Endothelial cell of umbilical vein (primary cell): ENCODE results near the gene TTYH3. TPM values are rescaled to one million over a fixed set of nuclear protein-coding genes. Genes with fewer than 3 reads are reported as not detected.

ENCODE experiments used
- BruUV-seq: library from RNA; stranded (reverse); fragments of 400-500 nt; replicated peaks from 2 replicates; lab custom pipeline; 2021; lab: Mats Ljungman, UMichigan
- CTCF ChIA-PET: fragments of 300-600, 350-600 bp; sonication (Branson Sonifier 250); formaldehyde crosslinking; loops from one replicate; lab custom pipeline; 2021; ENCODE audit warnings: antibody characterized with exemption, inconsistent platforms; lab: Charles Lee
- POLR2A ChIA-PET: fragments of 300-600, 350-600 bp; sonication (Branson Sonifier 250); formaldehyde crosslinking; loops from one replicate; lab custom pipeline; 2021; ENCODE audit warnings: antibody characterized with exemption, inconsistent platforms; lab: Charles Lee
- DNase-seq: peaks from one replicate; pipeline ENCODE4 v3.0.0-alpha.2; 2011; ENCODE audit warnings: low read depth, low spot score
- FAIRE-seq: peaks from 2 replicates; lab custom pipeline; 2011; peaks lifted over from hg19 to GRCh38; lab: Jason Lieb, UNC
- H2AFZ ChIP-seq: 2 replicates; pipeline ENCODE4 v1.6.0; 2012; ENCODE audit warnings: low read depth, low read length, control low read depth, inconsistent platforms
- H3K27ac ChIP-seq: 2 replicates; pipeline ENCODE4 v1.5.1; 2011; ENCODE audit warnings: low read depth, mild to moderate bottlenecking, control low read depth, low read length, moderate library complexity; ENCODE audit not compliant: insufficient read depth
- H3K27me3 ChIP-seq, 2 experiments: 2 replicates each; pipeline versions ENCODE4 v1.6.0 to v1.6.1; 2011; ENCODE audit warnings: low read length in 2 of 2, mixed read lengths in 1 of 2; ENCODE audit not compliant: control insufficient read depth in 2 of 2, insufficient read depth in 2 of 2
- H3K36me3 ChIP-seq, 2 experiments: 2 replicates in 1 of 2; 3 replicates in 1 of 2; pipeline ENCODE4 v1.5.1; 2011; ENCODE audit warnings: low read length in 2 of 2, mild to moderate bottlenecking in 1 of 2, moderate library complexity in 1 of 2; ENCODE audit not compliant: control insufficient read depth in 2 of 2, insufficient read depth in 2 of 2; ENCODE audit errors: extremely low read depth in 1 of 2
- H3K4me1 ChIP-seq: 3 replicates; pipeline ENCODE4 v1.5.1; 2011; ENCODE audit warnings: mild to moderate bottlenecking, low read length; ENCODE audit not compliant: control insufficient read depth, insufficient read depth; ENCODE audit errors: extremely low read depth
- H3K4me2 ChIP-seq: 2 replicates; pipeline ENCODE4 v1.6.1; 2011; ENCODE audit warnings: low read length, control low read depth, mixed read lengths; ENCODE audit not compliant: insufficient read depth
- H3K4me3 ChIP-seq, 3 experiments: fragments of 200-600 bp in 1 of 3; sonication (generic), shearing (Covaris generic) in 1 of 3; replicated peaks in 1 of 3; 2 replicates each; pipeline ENCODE4 v1.5.1; 2011 to 2016; ENCODE audit warnings: control low read depth in 3 of 3, low read length in 3 of 3, mild to moderate bottlenecking in 2 of 3, inconsistent platforms in 1 of 3, low read depth in 1 of 3, moderate library complexity in 1 of 3; ENCODE audit not compliant: insufficient read depth in 1 of 3
- H3K79me2 ChIP-seq: 2 replicates; pipeline ENCODE4 v1.6.0; 2012; ENCODE audit warnings: low read length, inconsistent platforms; ENCODE audit not compliant: control insufficient read depth, insufficient read depth
- H3K9ac ChIP-seq: replicated peaks from 2 replicates; pipeline ENCODE3; 2011; ENCODE audit warnings: low read length, control low read depth; ENCODE audit not compliant: insufficient read depth; ENCODE audit errors: extremely low read depth
- H3K9me1 ChIP-seq: replicated peaks from 3 replicates; pipeline ENCODE4 v1.6.0; 2011; ENCODE audit warnings: mild to moderate bottlenecking, low read length; ENCODE audit not compliant: control insufficient read depth, insufficient read depth; ENCODE audit errors: extremely low read depth
- H3K9me3 ChIP-seq: replicated peaks from 2 replicates; pipeline ENCODE4 v1.5.1; 2012; ENCODE audit warnings: low read length, inconsistent platforms; ENCODE audit not compliant: control insufficient read depth, insufficient read depth
- H4K20me1 ChIP-seq: replicated peaks from 2 replicates; pipeline ENCODE3; 2011; ENCODE audit warnings: mild to moderate bottlenecking, low read length; ENCODE audit not compliant: control insufficient read depth, insufficient read depth; ENCODE audit errors: extremely low read depth
- FOS ChIP-seq: IDR thresholded peaks from 2 replicates; pipeline ENCODE4 v1.6.1; 2011; ENCODE audit warnings: mild to moderate bottlenecking, low read length, moderate library complexity, borderline replicate concordance; ENCODE audit not compliant: insufficient read depth
- JUN ChIP-seq: IDR thresholded peaks from 2 replicates; pipeline ENCODE4 v1.6.1; 2011; ENCODE audit warnings: borderline replicate concordance, low read depth; ENCODE audit not compliant: insufficient read length, insufficient read depth
- MYC ChIP-seq: IDR thresholded peaks from one replicate; pipeline ENCODE4 v1.6.1; 2011; ENCODE audit warnings: mild to moderate bottlenecking, low read depth, low read length
- POLR2A ChIP-seq: IDR thresholded peaks from 2 replicates; pipeline ENCODE4 v1.6.1; 2012; ENCODE audit warnings: low read depth, mild to moderate bottlenecking, control low read depth, low read length
- dilution Hi-C: fragments of 300-500 bp; cut with MboI; formaldehyde crosslinking; loops from one replicate; pipeline ENCODE4 v1.15.0; 2019; ENCODE audit warnings: low sequenced_read_pairs; ENCODE audit not compliant: extremely low pct_ligation_motif_present
- intact Hi-C: fragments of 100-400 bp; cut with micrococcal nuclease; formaldehyde crosslinking; loops from one replicate; pipeline ENCODE4 v1.10.0; 2022
- polyA plus RNA-seq, 4 experiments: library from polyadenylated mRNA; depleted of rRNA in 3 of 4; stranded (reverse) in 3 of 4; unstranded in 1 of 4; fragments of >200 nt; gene quantifications; 2 replicates each; pipeline versions ENCODE4 v1.2.1 to v1.2.3, GENCODE V29; 2011 to 2012; ENCODE audit warnings: missing spikeins in 1 of 4
- total RNA-seq: library from RNA; stranded (reverse); gene quantifications from 2 replicates; pipeline ENCODE4 v1.2.3, GENCODE V29; 2021
- TF ChIP-seq, protein P1 (sequence below): IDR thresholded peaks from 2 replicates; pipeline ENCODE4 v1.6.1; 2011; ENCODE audit not compliant: insufficient read depth, insufficient read length

Gene TTYH3
- total and polyA plus RNA-seq, 2 donors (not counting 3 experiments of a cell fraction or from before 2014, with no cell fraction given), result 143 to 280 TPM

DNA sequence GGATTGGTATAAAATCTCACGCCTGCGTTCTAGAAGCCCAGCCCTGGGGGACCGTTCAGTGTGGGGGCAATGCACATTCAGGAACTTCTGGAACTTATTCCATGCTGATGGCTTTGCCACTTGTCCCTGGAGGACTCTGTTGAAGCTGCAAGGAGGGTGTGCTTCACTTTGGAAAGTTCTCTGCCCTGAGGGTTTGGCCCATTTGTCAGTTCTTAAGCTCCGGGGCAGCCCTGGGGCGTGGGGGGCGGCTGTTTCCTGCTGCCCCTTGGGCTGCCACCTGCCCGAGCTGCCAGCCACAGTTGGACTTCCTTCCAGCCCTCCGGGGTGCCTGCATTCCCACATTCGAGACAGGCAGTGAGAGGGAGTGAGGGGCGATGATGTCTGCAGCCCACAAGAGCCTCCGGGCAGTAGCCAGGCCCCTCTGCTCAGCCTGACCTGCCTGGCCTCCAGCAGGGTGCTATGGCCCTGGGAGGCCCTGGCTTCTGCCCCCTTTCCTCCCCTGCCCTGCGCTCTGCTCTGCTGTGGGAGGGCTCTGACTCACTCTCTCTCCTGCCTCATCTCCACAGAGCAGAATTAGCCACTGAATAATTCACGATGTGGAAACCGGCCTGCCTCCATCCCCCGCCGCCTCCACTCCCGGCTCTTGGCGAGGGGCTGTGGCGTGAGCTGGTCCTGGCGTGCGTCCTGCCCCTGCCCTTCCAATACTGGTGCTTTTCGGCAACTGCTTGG lies 1.9 kb downstream of the TTYH3 start:
- TF ChIP-seq, protein P1, sequence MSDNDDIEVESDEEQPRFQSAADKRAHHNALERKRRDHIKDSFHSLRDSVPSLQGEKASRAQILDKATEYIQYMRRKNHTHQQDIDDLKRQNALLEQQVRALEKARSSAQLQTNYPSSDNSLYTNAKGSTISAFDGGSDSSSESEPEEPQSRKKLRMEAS, result no peak
- no peak for TF ChIP-seq MYC
- peak; percentile 59 for TF ChIP-seq FOS
- no peak for TF ChIP-seq POLR2A
- no peak for TF ChIP-seq JUN
- Histone ChIP-seq H3K4me1 (peaks cover 31% of the 10 kb centered on the region), H4K20me1 (peaks cover 3% of the 10 kb centered on the region), H3K27me3 (no peaks in the 10 kb centered on the region), H3K4me2 (peak overlapping the region; percentile 89), H3K79me2 (peaks cover 68% of the 10 kb centered on the region), H3K36me3 (peaks cover 0 to 4% of the 10 kb centered on the region in 2 experiments), H2AFZ (no peak overlapping the region), H3K4me3 (peak overlapping the region; percentile 80 to 97 (median 83)), H3K9me3 (no peaks in the 10 kb centered on the region), H3K9me1 (no peaks in the 10 kb centered on the region), H3K9ac (peak overlapping the region; percentile 97), H3K27ac (peak overlapping the region; percentile 90)
- no TSS peak for BruUV-seq
- POLR2A ChIA-PET, result no interaction called here
- FAIRE-seq (peak; percentile 74), DNase-seq (peak; percentile 50)
- dilution Hi-C loops (no loop called here), intact Hi-C loops (loop anchor here (1.0 to 10.0 kb wide), 4 partner anchors 8 to 159 kb away; partner anchors contain the start of genes BRAT1 and GRIFIN)
- CTCF ChIA-PET, result interaction anchor here (1.0 to 6.1 kb wide), 3 partner anchors 20 to 28 kb away, joined by 3 to 42 read pairs (median 4); no protein-coding TSS in a partner anchor
